ENCODE results near the gene BTBD9. TPM values are rescaled to one million over a fixed set of nuclear protein-coding genes. Genes with fewer than 3 reads are reported as not detected.

Gene BTBD9
- total and polyA plus RNA-seq, 2 donors (not counting 3 experiments of a cell fraction or from before 2014, with no cell fraction given) = 4.9 to 15.0 TPM

GRCh38 chr6:38649744-38650143, 10.0 kb upstream of the BTBD9 start:
- POLR2A ChIA-PET = no interaction called here
- CTCF ChIA-PET = no interaction called here
- H3K4me1 ChIP-seq (ENCODE audit: control insufficient read depth, extremely low read depth, insufficient read depth, low read length) = no peaks in the 10 kb centered on the region
- DNase-seq (ENCODE audit: low read depth, low spot score) (no peak), FAIRE-seq (no peak)
- H2AFZ ChIP-seq (ENCODE audit: low read depth, low read length) = no peak overlapping the region
- no peaks in the 10 kb centered on the region for H3K79me2 ChIP-seq (ENCODE audit: control insufficient read depth, insufficient read depth, low read length)
- TF ChIP-seq JUN (IDR thresholded peaks at IDR 0.05; ENCODE audit: borderline replicate concordance, insufficient read depth, insufficient read length, low read depth) = no peak
- no peak for TF ChIP-seq FOS (IDR thresholded peaks at IDR 0.05; ENCODE audit: borderline replicate concordance, insufficient read depth, low read length)
- TF ChIP-seq, protein P1, sequence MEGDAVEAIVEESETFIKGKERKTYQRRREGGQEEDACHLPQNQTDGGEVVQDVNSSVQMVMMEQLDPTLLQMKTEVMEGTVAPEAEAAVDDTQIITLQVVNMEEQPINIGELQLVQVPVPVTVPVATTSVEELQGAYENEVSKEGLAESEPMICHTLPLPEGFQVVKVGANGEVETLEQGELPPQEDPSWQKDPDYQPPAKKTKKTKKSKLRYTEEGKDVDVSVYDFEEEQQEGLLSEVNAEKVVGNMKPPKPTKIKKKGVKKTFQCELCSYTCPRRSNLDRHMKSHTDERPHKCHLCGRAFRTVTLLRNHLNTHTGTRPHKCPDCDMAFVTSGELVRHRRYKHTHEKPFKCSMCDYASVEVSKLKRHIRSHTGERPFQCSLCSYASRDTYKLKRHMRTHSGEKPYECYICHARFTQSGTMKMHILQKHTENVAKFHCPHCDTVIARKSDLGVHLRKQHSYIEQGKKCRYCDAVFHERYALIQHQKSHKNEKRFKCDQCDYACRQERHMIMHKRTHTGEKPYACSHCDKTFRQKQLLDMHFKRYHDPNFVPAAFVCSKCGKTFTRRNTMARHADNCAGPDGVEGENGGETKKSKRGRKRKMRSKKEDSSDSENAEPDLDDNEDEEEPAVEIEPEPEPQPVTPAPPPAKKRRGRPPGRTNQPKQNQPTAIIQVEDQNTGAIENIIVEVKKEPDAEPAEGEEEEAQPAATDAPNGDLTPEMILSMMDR (IDR thresholded peaks at IDR 0.05; ENCODE audit: extremely low read depth in 1 of 2, insufficient read depth in 1 of 2, low read depth in 1 of 2, low read length in 2 of 2) = no peak
- TF ChIP-seq, protein P2, sequence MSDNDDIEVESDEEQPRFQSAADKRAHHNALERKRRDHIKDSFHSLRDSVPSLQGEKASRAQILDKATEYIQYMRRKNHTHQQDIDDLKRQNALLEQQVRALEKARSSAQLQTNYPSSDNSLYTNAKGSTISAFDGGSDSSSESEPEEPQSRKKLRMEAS (IDR thresholded peaks at IDR 0.05; ENCODE audit: insufficient read depth, insufficient read length) = no peak
- no peak for TF ChIP-seq EZH2 (IDR thresholded peaks at IDR 0.05; ENCODE audit: borderline replicate concordance, low read depth, low read length, severe bottlenecking)
- TF ChIP-seq MYC (IDR thresholded peaks at IDR 0.05; ENCODE audit: low read depth, low read length) = no peak
- no peak for TF ChIP-seq GATA2 (IDR thresholded peaks at IDR 0.05; ENCODE audit: insufficient read depth, insufficient read length, low read depth, low read length)
- TF ChIP-seq POLR2AphosphoS5 (IDR thresholded peaks at IDR 0.05; ENCODE audit: insufficient read depth, low read depth, low read length) = no peak
- no peak for TF ChIP-seq POLR2A (IDR thresholded peaks at IDR 0.05; ENCODE audit: low read depth, low read length)
- H4K20me1 ChIP-seq (replicated peaks; ENCODE audit: control insufficient read depth, extremely low read depth, insufficient read depth, low read length) = no peaks in the 10 kb centered on the region
- no peak overlapping the region for H3K9ac ChIP-seq (replicated peaks; ENCODE audit: extremely low read depth, insufficient read depth, low read length)
- intact Hi-C loops (cut with micrococcal nuclease) (no loop called here), dilution Hi-C loops (cut with MboI; ENCODE audit: extremely low pct_ligation_motif_present, low sequenced_read_pairs) (no loop called here)
- H3K36me3 ChIP-seq (ENCODE audit: control insufficient read depth in 2 of 2, extremely low read depth in 1 of 2, insufficient read depth in 2 of 2, low read length in 2 of 2) = no peaks in the 10 kb centered on the region
- no peaks in the 10 kb centered on the region for H3K27me3 ChIP-seq (ENCODE audit: control insufficient read depth in 2 of 2, insufficient read depth in 2 of 2, low read length in 2 of 2)
- no TSS peak for BruUV-seq (replicated peaks)
- H3K4me3 ChIP-seq (replicated peaks in 1 of 3; ENCODE audit: insufficient read depth in 1 of 3, low read depth in 1 of 3, low read length in 3 of 3) = no peak overlapping the region
- H3K9me1 ChIP-seq (replicated peaks; ENCODE audit: control insufficient read depth, extremely low read depth, insufficient read depth, low read length) = peaks cover 2% of the 10 kb centered on the region
- H3K27ac ChIP-seq (ENCODE audit: insufficient read depth, low read depth, low read length) = no peak overlapping the region
- H3K4me2 ChIP-seq (ENCODE audit: insufficient read depth, low read length) = no peak overlapping the region
- no peaks in the 10 kb centered on the region for H3K9me3 ChIP-seq (replicated peaks; ENCODE audit: control insufficient read depth, insufficient read depth, low read length)

Measured in endothelial cell of umbilical vein (primary cell).